ENCODE data around the gene EFCAB8.
A peak's percentile ranks its signal among the peaks of the same experiment; 100 is the strongest.

The EFCAB8 gene

GRCh38 chr20:32975698-32976674 is 117.3 kb downstream of the EFCAB8 start:
- DNase-seq: no peak
- in situ Hi-C loops (cut with HindIII; ENCODE audit: low pct_ligation_motif_present, low pct_unique_long_range_greater_than_20kb, low sequenced_read_pairs): no loop called here

GRCh38 chr20:32976746-32977145 is 118.0 kb downstream of the EFCAB8 start:
- in situ Hi-C loops (cut with HindIII; ENCODE audit: low pct_ligation_motif_present, low pct_unique_long_range_greater_than_20kb, low sequenced_read_pairs): no loop called here
- DNase-seq: no peak

DNA sequence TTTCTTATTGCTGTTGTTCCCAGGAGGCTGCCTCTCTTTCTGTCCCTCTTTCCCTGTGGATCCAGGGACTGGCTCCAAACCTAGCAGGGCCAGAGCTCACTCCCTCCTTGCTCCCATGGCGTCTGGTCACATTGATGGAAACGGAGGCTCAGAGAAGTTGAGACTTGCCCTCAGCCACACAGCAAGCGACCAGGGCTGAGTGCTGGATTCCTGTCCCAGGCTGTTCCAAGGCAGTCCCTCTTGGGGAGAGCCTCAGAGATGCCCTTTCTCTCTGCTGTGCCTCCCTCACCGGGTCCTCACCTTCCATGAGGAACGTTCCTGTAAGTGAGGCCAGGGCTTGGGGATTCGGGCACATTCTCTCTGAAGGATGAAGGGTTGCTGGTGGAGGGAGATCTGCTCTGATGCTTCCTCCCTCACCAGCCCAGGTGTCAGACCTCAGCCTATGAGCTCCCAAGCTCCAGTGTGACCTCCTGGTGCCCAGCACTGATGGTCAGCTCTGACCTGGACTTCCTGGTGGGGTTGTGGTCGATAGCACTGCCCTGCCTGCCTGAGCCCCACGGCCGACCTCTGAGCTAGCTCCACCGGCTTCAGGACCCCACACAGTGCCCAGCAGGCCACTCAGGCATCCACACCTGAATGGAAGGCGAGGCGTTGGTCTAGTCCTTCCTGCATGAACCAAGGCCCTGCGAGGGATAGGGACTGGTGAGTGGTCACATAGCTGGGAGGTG is 118.7 kb downstream of the EFCAB8 start:
- in situ Hi-C loops (cut with HindIII; ENCODE audit: low pct_ligation_motif_present, low pct_unique_long_range_greater_than_20kb, low sequenced_read_pairs): no loop called here
- DNase-seq: no peak

DNA sequence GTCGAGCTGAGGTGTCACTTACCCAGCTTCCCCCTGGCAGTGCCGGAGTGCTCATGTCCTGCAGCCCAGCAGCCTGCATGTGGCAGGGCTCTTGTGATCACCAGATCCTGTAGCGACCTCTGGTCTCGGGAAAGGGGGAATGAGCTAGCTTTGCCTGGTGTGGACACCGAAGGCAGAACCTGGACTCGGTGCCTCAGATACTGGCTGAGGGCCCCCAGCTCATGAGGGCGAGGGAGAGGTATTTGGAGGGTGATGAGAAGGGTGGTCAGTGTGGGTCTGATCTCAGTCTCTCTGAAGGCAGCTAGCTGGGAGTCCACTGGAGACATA is 119.2 kb downstream of the EFCAB8 start:
- in situ Hi-C loops (cut with HindIII; ENCODE audit: low pct_ligation_motif_present, low pct_unique_long_range_greater_than_20kb, low sequenced_read_pairs): no loop called here

GRCh38 chr20:32979201-32979998 is 120.7 kb downstream of the EFCAB8 start:
- in situ Hi-C loops (cut with HindIII; ENCODE audit: low pct_ligation_motif_present, low pct_unique_long_range_greater_than_20kb, low sequenced_read_pairs): no loop called here
- DNase-seq: no peak

More for the DNA sequence above, 119.2 kb downstream of the EFCAB8 start:
- no peak for DNase-seq

GRCh38 chr20:32980131-32980941 is 121.6 kb downstream of the EFCAB8 start:
- in situ Hi-C loops (cut with HindIII; ENCODE audit: low pct_ligation_motif_present, low pct_unique_long_range_greater_than_20kb, low sequenced_read_pairs): no loop called here
- no peak for DNase-seq

GRCh38 chr20:32980990-32981389 is 122.3 kb downstream of the EFCAB8 start:
- in situ Hi-C loops (cut with HindIII; ENCODE audit: low pct_ligation_motif_present, low pct_unique_long_range_greater_than_20kb, low sequenced_read_pairs): no loop called here
- no peak for DNase-seq

GRCh38 chr20:32982617-32983458 is 124.1 kb downstream of the EFCAB8 start:
- peak; percentile 1 for DNase-seq
- in situ Hi-C loops (cut with HindIII; ENCODE audit: low pct_ligation_motif_present, low pct_unique_long_range_greater_than_20kb, low sequenced_read_pairs): no loop called here

- in situ Hi-C loops (cut with HindIII; ENCODE audit: low pct_ligation_motif_present, low pct_unique_long_range_greater_than_20kb, low sequenced_read_pairs): no loop called here
Measured at GRCh38 chr20:32983459-32984112, 124.9 kb downstream of the EFCAB8 start.

GRCh38 chr20:32984196-32984595 is 125.5 kb downstream of the EFCAB8 start:
- in situ Hi-C loops (cut with HindIII; ENCODE audit: low pct_ligation_motif_present, low pct_unique_long_range_greater_than_20kb, low sequenced_read_pairs): no loop called here
- DNase-seq: no peak

More at GRCh38 chr20:32983459-32984112, 124.9 kb downstream of the EFCAB8 start:
- no peak for DNase-seq

GRCh38 chr20:32984631-32985354 is 126.1 kb downstream of the EFCAB8 start:
- no peak for DNase-seq
- in situ Hi-C loops (cut with HindIII; ENCODE audit: low pct_ligation_motif_present, low pct_unique_long_range_greater_than_20kb, low sequenced_read_pairs): no loop called here

- in situ Hi-C loops (cut with HindIII; ENCODE audit: low pct_ligation_motif_present, low pct_unique_long_range_greater_than_20kb, low sequenced_read_pairs): no loop called here
- no peak for DNase-seq
Measured at GRCh38 chr20:32985596-32985995, 126.9 kb downstream of the EFCAB8 start.

DNA sequence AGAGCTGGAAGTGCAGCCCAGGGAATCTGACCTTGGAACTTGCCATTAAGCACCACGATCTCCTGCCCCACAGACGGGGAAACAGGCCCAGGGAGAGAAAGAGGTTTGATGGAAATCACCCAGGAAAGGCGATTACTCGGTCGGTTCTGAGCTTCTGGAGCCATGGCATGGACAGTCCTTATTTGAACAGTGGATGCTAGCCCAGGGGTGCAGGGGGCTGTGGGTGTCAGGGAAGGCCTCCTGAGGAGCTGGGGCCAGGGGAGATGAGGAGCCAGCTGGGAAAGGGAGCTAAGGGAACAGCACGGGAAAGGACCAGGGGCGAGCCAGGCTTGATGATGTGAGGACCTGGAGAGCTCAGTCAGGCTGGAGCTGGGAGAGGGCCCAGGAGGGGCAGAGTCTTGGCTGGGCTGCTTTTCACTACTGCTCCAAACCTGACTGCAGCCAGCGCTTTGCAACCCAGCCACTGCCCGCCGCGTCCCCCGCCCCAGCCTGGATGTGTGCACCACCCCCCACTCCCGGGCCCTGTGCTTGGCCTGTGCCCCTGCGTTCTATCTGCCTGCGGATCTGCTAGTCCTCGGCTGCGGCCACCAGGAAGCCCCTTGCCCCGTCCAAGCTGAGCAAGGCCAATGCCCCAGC is 127.7 kb downstream of the EFCAB8 start:
- DNase-seq: no peak
- in situ Hi-C loops (cut with HindIII; ENCODE audit: low pct_ligation_motif_present, low pct_unique_long_range_greater_than_20kb, low sequenced_read_pairs): no loop called here

DNA sequence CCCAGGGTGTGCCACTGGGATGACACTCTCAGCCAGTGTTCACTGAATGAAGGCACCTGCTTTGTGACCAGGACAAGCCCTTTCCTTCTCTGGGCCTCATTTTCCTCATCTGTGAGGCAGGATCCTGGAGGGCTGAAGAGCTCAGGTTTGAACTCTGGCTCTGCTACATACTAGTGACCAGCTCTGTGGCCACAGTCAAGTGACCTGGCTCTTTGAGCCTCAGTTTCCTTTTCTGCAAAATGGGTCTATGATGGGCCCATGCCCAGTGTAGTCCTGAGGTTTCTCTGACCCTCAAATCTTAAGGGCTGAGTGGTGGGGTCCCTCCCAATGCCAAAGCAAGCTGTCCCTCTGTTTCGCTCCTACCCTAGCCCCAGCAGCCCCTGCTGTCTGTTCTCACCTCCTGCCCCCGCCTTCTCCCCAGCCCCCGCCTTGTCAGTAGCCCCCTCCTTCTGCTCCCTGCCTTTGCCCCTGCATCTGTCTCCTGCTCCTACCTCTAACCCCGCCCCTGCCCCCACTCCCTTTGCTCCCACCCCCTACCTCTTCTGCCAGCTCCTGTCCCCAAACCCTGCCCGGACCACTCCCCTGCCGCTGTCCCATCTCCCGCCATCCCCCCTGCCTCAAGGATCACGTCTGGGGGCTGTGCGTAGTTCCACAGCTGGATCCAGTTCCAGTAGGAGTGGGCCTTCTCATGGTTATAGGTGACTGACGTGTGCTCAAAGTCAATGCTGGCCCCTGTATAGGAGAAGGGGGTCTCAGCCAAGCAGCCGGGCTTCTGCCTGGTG is 128.5 kb downstream of the EFCAB8 start:
- no peak for DNase-seq
- in situ Hi-C loops (cut with HindIII; ENCODE audit: low pct_ligation_motif_present, low pct_unique_long_range_greater_than_20kb, low sequenced_read_pairs): no loop called here

DNA sequence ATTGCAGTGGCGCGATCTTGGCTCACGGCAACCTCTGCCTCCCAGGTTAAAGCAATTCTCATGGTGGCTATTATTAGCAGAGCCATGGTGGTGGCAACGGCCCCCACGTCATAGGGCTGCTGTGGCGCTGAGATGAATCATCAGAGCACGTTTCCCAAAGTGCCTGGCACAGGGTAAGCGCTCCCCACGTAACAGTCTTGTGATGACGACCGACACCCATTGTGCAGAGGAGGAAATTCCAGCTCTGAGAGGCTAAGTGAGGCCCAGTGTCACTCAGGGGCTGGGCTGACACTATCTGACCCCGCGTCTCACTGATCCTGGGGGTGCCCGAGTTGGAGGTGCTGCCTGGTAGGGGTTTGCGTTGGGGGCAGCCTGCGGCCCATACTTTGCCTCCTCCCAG is 129.3 kb downstream of the EFCAB8 start:
- no peak for DNase-seq
- in situ Hi-C loops (cut with HindIII; ENCODE audit: low pct_ligation_motif_present, low pct_unique_long_range_greater_than_20kb, low sequenced_read_pairs): no loop called here
